HepG2 (cell line): Measurements from ENCODE around the gene IQSEC1.

Experiments
- BCL6 ChIP-seq: IDR thresholded peaks from 2 replicates; pipeline ENCODE4 v1.6.1; 2016; ENCODE audit warnings: missing genetic modification reagents, missing compliant biosample characterization
- FOXA1 ChIP-seq, 2 experiments: fragments of 450-650 bp in 1 of 2; sonication (generic) in 1 of 2; formaldehyde crosslinking in 1 of 2; IDR thresholded peaks; 2 replicates each; pipeline versions ENCODE4 v1.4.0 to v1.6.1; 2016 to 2020; ENCODE audit warnings: missing genetic modification reagents in 1 of 2
- KLF9 ChIP-seq: IDR thresholded peaks from 2 replicates; pipeline ENCODE4 v1.6.1; 2016; ENCODE audit warnings: low read depth
- MYC ChIP-seq: sonication (generic); formaldehyde crosslinking; IDR thresholded peaks from 2 replicates; pipeline ENCODE4 v1.9.0; 2021; ENCODE audit warnings: missing genetic modification reagents, borderline replicate concordance
- POLR2A ChIP-seq, 2 experiments: IDR thresholded peaks; 2 replicates each; pipeline ENCODE4 v1.6.1; 2011; ENCODE audit warnings: low read depth in 2 of 2, low read length in 2 of 2, mild to moderate bottlenecking in 1 of 2, moderate library complexity in 1 of 2; ENCODE audit not compliant: insufficient read depth in 1 of 2
- ZBTB1 ChIP-seq: sonication (generic); formaldehyde crosslinking; IDR thresholded peaks from 2 replicates; pipeline ENCODE4 v1.4.0; 2020; ENCODE audit warnings: missing genetic modification reagents, borderline replicate concordance
- ZNF24 ChIP-seq: fragments of 450-650 bp; IDR thresholded peaks from 2 replicates; pipeline ENCODE4 v1.6.1; 2017; ENCODE audit warnings: antibody characterized with exemption, mild to moderate bottlenecking
- TF ChIP-seq, protein P1 (sequence below): sonication (generic); formaldehyde crosslinking; IDR thresholded peaks from 2 replicates; pipeline ENCODE4 v1.5.0; 2020; ENCODE audit warnings: mild to moderate bottlenecking, missing genetic modification reagents, moderate library complexity
- TF ChIP-seq, protein P2 (sequence below): sonication (generic); formaldehyde crosslinking; IDR thresholded peaks from 2 replicates; pipeline ENCODE4 v1.8.1; 2022; ENCODE audit warnings: low read depth, mild to moderate bottlenecking, missing genetic modification reagents
- TF ChIP-seq, protein P3 (sequence below), 2 experiments: fragments of 450-650 bp in 1 of 2; sonication (generic) in 1 of 2; formaldehyde crosslinking in 1 of 2; IDR thresholded peaks; 2 replicates each; pipeline versions ENCODE4 v1.6.1 to v1.8.0; 2016 to 2022; ENCODE audit warnings: antibody characterized with exemption in 1 of 2, mild to moderate bottlenecking in 1 of 2, missing genetic modification reagents in 1 of 2

DNA sequence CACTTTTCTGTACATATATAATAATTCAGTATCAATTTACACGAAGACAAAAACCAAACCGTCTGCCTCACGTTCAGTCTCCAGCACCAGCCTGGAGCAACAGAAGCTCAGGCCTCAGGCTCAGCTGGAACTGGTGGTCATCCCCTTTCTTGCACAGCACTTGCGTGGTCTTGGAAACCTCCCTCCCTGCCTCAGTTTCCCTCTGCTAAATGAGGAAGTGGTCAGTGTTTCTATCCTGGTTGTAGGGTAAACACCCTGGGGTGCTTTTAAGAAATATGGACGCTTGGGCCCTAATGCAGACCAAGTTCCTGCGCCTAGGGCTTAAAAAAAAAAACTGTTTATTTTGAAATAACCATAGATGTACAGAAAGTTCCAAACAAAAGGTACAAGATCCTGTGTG lies 21.6 kb downstream of the IQSEC1 start:
- TF ChIP-seq BCL6 (CRISPR knock-in tag) (no peak), ZBTB1 (CRISPR knock-in tag) (no peak), KLF9 (CRISPR knock-in tag) (no peak), ZNF24 (no peak), POLR2A (IDR thresholded peaks at IDR 0.05; ENCODE audit: insufficient read depth in 1 of 2, low read depth in 2 of 2, low read length in 2 of 2) (no peak), FOXA1 (IDR thresholded peaks at IDR 0.05) (no peak), FOXA1 (CRISPR knock-in tag; IDR thresholded peaks at IDR 0.05) (no peak), MYC (CRISPR knock-in tag) (no peak)
- TF ChIP-seq, protein P1, sequence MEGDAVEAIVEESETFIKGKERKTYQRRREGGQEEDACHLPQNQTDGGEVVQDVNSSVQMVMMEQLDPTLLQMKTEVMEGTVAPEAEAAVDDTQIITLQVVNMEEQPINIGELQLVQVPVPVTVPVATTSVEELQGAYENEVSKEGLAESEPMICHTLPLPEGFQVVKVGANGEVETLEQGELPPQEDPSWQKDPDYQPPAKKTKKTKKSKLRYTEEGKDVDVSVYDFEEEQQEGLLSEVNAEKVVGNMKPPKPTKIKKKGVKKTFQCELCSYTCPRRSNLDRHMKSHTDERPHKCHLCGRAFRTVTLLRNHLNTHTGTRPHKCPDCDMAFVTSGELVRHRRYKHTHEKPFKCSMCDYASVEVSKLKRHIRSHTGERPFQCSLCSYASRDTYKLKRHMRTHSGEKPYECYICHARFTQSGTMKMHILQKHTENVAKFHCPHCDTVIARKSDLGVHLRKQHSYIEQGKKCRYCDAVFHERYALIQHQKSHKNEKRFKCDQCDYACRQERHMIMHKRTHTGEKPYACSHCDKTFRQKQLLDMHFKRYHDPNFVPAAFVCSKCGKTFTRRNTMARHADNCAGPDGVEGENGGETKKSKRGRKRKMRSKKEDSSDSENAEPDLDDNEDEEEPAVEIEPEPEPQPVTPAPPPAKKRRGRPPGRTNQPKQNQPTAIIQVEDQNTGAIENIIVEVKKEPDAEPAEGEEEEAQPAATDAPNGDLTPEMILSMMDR (CRISPR knock-in tag), result no peak
- TF ChIP-seq, protein P2, sequence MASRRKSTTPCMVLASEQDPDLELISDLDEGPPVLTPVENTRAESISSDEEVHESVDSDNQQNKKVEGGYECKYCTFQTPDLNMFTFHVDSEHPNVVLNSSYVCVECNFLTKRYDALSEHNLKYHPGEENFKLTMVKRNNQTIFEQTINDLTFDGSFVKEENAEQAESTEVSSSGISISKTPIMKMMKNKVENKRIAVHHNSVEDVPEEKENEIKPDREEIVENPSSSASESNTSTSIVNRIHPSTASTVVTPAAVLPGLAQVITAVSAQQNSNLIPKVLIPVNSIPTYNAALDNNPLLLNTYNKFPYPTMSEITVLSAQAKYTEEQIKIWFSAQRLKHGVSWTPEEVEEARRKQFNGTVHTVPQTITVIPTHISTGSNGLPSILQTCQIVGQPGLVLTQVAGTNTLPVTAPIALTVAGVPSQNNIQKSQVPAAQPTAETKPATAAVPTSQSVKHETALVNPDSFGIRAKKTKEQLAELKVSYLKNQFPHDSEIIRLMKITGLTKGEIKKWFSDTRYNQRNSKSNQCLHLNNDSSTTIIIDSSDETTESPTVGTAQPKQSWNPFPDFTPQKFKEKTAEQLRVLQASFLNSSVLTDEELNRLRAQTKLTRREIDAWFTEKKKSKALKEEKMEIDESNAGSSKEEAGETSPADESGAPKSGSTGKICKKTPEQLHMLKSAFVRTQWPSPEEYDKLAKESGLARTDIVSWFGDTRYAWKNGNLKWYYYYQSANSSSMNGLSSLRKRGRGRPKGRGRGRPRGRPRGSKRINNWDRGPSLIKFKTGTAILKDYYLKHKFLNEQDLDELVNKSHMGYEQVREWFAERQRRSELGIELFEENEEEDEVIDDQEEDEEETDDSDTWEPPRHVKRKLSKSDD (CRISPR knock-in tag), result no peak
- TF ChIP-seq, protein P3, sequence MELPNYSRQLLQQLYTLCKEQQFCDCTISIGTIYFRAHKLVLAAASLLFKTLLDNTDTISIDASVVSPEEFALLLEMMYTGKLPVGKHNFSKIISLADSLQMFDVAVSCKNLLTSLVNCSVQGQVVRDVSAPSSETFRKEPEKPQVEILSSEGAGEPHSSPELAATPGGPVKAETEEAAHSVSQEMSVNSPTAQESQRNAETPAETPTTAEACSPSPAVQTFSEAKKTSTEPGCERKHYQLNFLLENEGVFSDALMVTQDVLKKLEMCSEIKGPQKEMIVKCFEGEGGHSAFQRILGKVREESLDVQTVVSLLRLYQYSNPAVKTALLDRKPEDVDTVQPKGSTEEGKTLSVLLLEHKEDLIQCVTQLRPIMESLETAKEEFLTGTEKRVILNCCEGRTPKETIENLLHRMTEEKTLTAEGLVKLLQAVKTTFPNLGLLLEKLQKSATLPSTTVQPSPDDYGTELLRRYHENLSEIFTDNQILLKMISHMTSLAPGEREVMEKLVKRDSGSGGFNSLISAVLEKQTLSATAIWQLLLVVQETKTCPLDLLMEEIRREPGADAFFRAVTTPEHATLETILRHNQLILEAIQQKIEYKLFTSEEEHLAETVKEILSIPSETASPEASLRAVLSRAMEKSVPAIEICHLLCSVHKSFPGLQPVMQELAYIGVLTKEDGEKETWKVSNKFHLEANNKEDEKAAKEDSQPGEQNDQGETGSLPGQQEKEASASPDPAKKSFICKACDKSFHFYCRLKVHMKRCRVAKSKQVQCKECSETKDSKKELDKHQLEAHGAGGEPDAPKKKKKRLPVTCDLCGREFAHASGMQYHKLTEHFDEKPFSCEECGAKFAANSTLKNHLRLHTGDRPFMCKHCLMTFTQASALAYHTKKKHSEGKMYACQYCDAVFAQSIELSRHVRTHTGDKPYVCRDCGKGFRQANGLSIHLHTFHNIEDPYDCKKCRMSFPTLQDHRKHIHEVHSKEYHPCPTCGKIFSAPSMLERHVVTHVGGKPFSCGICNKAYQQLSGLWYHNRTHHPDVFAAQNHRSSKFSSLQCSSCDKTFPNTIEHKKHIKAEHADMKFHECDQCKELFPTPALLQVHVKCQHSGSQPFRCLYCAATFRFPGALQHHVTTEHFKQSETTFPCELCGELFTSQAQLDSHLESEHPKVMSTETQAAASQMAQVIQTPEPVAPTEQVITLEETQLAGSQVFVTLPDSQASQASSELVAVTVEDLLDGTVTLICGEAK (IDR thresholded peaks at IDR 0.05), result no peak
- TF ChIP-seq, protein P3 (CRISPR knock-in tag; IDR thresholded peaks at IDR 0.05), result no peak
